GM10847 (cell line): ENCODE measurements around the gene MRPS34.

Experiments used
- POLR2A ChIP-seq: IDR thresholded peaks from 2 replicates; pipeline ENCODE4 v1.6.1; 2011; ENCODE audit not compliant: insufficient read length; ENCODE audit errors: extremely low read depth

Gene MRPS34

GRCh38 chr16:1772908-1773702, at the start of gene MRPS34:
Gene MRPS34 (minus strand): TSS chr16:1773134. CDS start chr16:1773119, 15 bp downstream.
- peak; percentile 88 for TF ChIP-seq POLR2A

DNA sequence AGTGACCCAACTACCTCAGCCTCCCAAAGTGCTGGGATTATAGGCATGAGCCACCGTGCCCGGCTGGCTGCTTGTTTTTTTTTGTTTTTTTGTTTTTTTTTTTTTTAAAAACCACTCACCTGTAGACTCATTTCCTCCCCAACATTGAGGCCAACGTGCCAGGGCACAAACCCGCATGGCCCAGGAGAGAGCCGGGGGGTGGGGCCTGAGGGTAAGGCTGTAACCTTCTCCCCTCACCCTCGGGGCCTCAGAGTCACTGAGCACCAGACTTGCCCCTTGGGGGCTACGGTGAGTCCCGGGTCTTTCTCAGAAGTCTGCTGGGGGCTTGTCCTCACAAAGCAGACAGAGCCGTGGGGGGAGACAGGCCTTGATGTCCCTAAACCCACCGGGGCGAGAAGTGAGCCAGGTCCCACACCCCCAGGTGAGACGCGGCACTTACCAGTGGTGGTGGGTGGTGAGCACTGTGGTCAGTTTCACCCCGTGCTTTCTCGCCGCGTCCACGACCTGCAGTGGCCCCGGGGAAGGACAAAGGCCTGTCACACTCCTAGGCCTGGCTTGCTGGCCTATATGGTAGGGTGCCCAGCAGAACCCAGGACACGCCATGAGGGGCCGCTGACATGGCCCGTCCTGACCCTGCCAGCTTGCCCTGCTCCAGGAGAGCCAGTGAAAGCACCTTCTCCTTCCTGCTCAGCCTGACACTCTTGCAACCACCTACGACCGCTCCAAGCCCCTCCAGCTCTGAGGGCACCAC, 49.1 kb upstream of the MRPS34 start:
- no peak for TF ChIP-seq POLR2A

- TF ChIP-seq POLR2A, result no peak
Observed at GRCh38 chr16:1820946-1821290, 48.0 kb upstream of the MRPS34 start.

DNA sequence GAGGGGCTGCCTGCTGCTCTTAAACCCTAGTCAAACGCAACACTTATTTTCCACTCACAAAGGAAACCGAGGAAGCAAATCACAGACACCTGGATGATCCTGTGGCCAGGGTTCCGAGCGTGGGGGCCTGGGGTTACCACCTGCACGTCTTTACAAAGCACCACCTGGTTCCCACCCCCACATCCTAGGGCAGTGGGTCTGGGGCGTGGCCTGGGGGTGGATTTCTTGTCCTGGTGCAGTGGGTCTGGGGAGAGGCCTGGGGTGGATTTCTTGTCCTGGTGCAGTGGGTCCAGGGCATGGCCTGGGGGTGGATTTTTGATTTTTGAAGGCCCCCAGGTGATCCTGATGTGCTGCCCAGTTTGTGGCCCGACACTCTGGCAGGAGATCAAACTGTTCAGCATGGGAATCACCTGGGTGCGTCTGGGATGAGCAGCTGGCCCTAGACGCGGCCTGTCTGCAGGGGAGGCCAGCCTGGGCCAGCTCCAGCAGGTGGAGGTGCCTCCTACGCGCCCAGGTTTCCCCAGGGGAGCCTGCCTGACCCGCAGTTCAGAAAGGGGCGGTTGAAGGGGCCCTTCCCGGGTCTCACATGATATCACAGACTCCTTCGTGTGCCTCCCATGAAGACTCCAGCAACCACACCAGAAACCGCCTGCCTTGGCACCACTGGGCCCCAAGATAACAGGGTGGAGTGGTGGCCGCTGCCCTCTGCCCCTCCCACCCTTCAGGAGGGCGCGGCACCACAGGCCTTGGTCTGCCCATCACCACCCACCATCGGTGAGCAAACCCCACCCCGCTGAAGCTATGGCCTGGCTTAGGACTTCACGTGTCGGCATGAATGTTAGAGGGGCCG, 47.4 kb upstream of the MRPS34 start:
- no peak for TF ChIP-seq POLR2A

DNA sequence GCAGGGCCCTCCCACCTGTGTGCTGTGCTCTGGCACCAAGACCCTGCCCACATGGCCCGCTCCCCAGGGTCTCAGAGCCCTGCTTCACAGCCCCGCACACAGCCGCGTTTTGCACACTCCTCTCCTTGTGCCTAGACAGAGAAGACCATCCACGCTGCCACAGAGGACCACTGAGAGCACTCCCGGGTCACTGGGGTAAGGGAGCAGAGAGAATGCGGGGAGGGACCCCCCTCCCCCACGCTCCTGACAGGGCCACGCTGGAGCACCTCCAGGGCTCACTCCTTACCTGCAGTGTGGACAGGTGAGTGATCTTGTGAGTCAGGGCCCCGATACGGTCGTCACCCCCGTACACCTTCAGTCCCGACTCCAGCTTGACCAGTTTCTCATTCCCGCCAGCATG, 46.7 kb upstream of the MRPS34 start:
- TF ChIP-seq POLR2A, result no peak

- no peak for TF ChIP-seq POLR2A
Observed at GRCh38 chr16:1818873-1819525, 46.1 kb upstream of the MRPS34 start.

DNA sequence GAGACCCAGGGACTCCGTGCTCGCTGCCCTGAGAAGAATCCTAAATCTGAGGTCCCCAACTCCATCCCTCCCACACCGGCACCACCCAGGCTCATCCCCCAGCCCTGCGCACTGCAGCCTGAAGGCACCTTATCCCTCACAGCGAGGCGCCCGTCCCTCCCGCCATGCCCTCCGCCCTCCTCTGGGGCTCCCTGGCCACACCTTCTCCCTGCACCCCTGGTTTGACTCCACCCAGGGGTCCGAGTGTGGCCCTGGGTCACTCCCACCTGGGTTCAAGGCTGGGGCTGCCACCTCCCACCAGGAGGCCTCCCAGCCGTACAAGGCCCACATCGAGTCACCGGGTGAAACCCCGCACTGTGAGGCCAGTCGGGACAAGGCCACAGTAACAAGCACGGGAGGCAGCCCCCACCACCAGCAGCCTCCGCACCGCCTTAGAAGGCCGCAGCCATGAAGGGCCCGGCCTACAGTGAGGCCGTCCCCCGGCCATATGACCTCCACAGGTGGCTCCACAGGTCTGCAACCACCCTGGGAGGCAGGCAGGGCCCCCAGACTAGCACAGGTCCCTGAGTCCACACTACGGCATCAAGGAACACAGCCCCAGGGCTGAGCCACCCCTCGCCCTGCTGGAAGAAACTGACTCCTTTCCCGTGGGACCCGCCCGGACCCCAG, 45.4 kb upstream of the MRPS34 start:
- TF ChIP-seq POLR2A, result no peak

DNA sequence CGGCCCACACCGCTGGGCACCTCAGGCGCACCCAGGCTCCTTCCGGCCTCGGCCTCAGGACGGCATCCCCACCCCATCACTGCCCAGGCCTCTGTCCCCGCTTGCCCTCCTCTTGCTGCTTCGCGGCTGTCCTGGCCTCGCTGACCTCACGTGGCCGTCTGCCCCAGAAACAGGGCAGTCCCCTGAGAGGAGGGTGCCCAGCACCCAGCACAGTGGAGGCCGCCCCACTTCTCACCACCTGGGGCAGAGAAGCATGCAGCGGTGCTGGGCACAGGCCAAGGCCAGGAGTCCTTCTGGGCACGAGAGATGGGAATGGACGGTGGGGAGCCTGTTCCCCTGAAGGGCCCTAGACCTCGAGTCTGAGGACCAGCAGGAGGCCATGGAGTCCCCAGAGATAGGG, 44.8 kb upstream of the MRPS34 start:
- TF ChIP-seq POLR2A, result no peak

GRCh38 chr16:1817276-1817589, 44.3 kb upstream of the MRPS34 start:
- TF ChIP-seq POLR2A, result no peak

- no peak for TF ChIP-seq POLR2A
Observed at GRCh38 chr16:1816396-1817275, 43.7 kb upstream of the MRPS34 start.

DNA sequence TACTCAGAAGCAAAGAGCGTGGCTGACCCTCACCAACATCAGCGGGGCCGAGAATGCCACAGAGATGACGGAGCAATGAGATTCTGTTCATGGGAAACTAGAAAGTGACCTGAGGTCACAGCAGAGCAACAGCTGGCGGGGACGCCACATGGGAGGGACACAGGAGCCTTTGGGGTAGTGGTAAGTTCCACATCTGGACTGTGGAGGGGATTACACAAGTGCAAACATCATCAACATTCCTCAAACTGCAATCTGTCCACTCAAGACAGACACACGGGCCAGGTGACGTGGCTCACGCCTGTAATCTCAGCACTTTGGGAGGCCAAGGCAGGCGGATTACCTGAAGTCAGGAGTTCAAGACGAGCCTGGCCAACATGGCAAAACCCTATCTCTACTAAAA, 42.5 kb upstream of the MRPS34 start:
- no peak for TF ChIP-seq POLR2A

DNA sequence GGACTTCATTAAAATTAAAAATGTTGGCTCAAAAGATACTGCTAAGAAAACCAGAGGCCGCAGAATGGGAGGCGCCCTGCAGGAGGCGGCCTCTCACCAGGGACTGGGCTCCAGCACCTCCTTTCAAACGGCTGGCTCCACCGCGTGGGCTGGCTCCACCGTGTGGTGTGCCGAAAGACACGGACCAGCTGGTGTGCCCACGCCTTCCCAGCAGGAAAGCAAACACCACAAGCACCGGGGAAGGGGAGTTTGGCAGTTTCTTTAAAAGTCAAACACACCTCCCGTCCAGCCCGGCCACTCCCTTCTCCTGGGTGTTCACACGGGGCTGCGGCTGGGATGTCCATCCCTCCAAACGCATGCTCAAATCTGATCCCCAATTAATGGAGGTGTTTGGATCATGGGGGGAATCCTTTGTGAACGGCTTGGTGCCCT, 39.8 kb upstream of the MRPS34 start:
- TF ChIP-seq POLR2A, result no peak

- TF ChIP-seq POLR2A, result no peak
Observed at GRCh38 chr16:1810536-1810935, 37.6 kb upstream of the MRPS34 start.

GRCh38 chr16:1810106-1810505, 37.2 kb upstream of the MRPS34 start:
- no peak for TF ChIP-seq POLR2A
